HG03558 (cell line): ENCODE results near the gene PTPRD.
"Not testable (repeated sequence)": the region's sequence is repeated elsewhere in the genome, so short reads cannot be mapped to it uniquely, and the experiment has no call there.

Experiments
- ATAC-seq: cut with Tn5 transposase; IDR thresholded peaks from one replicate; pipeline ENCODE4 v1.9.1; 2021; ENCODE audit warnings: moderate number of reproducible peaks; ENCODE audit not compliant: unreplicated experiment; ENCODE audit errors: extremely low read depth

Gene PTPRD

DNA sequence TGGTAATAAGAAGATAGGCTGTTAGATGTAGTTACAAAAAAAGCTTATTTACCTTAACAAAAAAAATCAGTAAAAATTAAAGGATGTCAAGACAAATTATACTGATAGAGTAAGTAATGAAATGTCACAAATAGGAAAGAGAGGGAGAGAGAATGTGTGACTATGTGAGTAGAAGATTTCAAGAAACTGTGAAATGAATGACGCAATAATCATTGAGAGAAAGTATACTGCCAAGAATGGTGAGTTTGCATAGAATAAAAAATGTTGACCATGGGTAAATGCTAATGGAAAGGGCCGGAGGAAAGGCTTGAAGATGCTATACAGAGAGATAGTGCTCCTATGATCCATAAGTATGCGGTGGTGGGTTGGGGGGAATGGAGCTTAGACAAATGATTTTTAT is 100.7 kb downstream of the PTPRD start:
- ATAC-seq = no peak

DNA sequence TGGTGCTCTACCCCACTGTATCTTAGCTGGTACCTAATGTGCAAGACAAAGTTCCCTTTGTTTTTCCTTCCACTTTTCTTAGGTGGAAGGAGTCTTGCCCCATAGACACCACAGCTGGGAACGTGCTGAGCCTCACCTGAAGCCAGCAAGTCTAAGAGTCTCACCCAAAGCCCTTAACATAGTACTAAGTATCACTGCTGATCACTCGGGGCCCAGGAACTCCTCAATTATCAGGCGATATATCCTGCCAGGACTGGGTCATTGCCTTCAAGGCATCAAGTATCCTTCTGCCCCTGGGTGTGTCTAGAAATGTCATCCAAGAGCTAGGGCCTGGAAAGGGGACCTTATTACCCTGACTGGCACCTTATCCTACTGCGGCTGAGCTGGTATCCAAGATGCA is 123.9 kb downstream of the PTPRD start:
- no peak for ATAC-seq

DNA sequence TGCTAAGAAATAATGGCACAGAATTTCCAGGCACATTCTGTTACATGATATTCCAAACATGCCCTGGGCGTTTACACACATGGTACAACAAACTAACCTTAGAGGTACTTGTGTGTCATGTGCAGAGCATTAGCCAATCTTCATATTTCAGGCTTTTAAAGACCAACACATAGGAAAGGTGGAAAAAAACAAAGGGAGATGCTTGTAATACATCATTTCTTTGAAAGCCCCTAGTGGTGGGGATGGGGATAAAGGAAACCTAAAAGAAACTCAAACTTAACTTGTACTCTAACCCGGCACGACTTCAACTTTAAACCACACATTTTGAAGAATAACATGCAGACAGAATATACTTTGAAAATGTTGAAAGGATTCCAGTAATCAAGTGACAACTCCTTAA is 133.6 kb downstream of the PTPRD start:
- ATAC-seq = no peak

DNA sequence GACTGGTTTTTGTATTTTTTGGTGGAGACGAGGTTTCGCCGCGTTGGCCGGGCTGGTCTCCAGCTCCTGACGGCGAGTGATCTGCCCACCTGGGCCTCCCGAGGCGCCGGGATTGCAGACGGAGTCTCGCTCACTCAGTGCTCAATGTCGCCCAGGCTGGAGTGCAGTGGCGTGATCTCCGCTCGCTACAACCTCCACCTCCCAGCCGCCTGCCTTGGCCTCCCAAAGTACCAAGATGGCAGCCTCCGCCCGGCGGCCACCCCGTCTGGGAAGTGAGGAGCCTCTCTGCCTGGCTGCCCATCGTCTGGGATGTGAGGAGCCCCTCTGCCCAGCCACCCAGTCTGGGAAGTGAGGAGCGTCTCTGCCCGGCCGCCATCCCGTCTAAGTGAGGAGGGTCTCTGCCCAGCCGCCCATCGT is 163.6 kb downstream of the PTPRD start:
- ATAC-seq = not testable (repeated sequence)

DNA sequence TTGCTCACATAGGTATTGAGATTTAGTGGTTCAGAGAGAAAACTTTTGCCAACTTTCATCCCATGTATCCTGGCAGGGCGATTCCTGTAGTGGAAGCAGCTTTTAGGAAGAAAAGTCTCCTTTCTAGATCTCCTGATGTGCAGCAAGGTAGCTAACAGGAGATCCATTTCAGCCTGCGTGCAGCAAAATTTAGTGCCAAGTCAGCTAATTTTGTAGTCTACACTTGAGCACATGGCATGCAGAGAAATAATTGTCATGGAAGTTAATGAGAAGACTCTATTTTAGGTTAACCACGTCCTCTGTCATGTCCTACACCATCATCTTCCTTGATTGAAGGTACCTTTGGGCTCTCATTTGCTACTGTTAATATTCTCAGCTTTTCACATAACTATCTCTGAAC is 165.8 kb downstream of the PTPRD start:
- ATAC-seq = no peak

DNA sequence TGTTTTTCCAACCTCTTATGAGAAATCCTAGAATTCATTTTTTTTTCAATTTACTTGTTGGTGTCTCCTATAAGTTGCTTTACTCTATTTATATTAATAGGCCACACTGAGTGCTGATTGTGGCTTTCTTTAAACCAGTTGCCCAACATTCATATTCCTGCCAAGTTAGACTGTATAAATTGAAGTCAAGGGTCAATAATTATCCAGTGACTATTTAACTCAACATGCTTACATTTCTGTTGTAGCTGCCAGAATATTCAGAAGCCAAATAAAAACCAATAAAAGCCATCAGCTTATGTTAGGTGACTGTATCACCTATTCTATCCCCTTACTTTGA is 169.0 kb downstream of the PTPRD start:
- no peak for ATAC-seq

DNA sequence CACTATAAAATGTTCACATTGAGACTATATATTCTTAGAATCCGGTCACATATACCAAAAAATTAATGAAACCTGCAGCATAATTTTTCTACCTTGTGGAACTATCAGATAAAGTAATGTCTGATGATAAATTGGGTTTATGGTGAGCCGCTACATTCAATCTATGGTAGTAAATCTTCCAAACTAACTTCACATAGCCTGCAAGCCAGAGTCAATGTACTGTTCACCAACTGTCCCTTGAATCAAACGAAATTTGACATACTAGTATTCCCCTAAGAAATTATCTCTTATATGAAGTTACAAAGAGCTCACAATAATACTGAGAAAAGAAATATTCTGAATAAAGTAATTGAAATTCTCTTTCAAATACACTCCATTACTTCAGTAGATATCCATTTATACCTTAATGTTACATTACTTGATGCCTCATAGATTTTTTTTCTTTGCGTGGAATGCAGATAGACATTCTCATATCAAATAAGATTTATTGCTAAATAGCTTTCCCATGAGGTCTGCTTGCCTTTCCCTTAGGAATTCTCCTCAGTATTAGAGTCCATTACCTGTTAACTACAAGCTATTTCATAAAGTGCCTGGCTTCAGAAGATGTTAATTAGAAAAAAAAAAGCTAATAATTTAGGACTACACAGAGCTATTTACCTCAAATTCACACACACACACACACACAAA is 169.5 kb downstream of the PTPRD start:
- no peak for ATAC-seq

DNA sequence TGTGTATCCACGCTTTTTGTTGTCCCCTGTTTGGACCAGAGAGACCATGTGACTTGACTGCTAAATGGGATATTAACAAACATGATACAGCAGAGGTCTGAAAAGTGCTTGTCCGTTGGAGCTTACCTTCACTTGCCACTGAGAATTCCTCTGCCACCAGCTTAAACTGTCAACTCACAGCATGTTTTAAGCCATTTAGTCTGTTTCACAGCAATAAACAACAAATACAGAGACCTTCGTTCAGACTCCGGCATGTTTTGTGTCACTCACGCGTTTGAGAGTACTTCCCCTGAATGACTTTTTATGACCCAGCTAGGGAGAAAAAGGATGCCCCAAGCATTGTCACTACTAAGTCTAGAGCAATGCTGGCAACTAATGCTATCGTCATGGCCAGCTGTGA is 173.8 kb downstream of the PTPRD start:
- ATAC-seq = no peak

DNA sequence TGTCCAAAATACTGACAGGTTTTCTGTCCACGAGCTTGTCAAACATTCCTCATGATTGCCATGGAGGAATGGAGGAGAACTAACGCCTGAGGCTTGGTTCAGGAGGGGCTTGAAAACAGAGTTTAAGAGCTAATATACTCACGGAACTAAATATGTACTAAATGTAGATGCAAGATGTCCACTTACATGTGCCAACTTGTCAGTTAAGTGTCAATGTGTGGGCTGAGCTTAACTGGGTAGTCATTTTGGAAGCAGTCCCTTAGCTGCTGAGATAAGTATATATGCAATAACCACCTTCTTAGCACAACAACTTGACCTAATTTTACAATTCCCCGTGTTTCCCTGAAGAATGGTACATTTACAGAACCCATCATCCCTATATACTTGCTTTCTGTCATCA is 176.0 kb downstream of the PTPRD start:
- no peak for ATAC-seq

DNA sequence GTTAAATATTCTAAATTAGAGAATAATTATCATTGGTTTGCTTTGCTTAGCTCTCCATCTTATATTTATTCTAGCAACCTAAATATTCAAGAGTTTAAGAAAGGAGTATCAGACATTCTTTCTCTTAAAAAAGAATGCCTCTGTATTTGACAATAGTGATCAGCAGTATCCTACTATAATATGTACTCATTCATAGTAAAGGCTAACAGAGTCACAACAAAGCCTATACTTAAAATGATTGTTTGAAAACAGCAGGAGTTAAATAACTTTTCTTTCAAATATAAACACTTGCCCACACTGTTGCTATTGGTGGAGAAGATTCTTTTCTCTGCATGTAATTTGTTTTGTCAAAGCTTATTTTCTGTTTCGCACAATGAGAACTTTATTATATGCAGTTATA is 178.4 kb downstream of the PTPRD start:
- no peak for ATAC-seq

DNA sequence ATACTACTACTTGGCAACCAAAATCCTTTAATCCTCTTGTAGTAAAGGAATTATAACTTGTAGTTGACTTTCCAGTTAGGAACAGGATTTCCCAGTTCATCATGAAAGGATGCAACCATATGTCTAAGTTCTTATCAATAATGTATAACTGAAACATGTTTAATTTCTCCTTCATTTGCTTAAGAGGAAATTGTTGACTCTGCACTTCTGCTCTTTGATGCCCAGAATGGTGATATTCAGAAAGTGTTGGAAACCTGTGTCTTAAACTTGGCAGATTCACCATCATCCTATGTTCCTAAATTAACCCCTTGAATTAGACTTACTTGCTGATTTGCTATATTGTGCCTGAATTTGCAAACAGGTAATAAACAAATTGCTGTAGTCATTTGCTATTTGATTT is 201.5 kb downstream of the PTPRD start:
- ATAC-seq = no peak

DNA sequence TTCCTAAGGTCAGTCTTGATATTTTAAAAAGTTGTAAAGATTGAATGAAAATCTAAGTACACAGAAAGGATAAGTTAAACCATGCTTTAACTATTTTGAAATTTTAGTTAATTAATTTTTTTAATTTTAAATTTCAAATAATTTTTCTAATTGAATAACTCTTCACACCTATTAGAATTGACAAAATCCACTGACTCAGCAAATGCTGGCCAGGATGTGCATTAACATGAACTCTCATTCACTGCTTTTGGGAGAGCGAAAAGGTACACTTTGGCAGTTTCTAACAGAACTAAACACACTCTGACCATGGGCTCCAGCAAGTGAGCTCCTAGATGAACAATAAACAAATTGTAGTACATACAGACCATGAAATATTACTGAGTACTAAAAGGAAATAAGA is 209.5 kb downstream of the PTPRD start:
- ATAC-seq = no peak

DNA sequence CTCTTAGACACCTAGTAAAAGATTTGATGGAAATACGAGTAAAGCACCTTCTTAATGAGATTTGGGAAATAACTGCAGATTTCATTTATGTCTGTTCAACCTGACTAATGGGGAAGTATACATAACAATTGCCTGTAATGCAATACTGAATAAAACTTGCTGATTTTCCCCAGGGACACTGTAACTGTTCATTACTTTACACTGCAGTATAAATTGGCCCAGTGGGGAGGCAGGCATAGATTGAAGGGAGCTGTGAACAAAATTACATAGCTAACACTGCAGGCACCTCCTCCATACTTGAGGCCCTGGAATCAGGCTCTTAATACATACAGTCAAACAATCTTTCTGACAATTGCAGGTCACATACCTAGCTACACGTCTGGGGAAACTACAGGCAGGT is 216.2 kb downstream of the PTPRD start:
- no peak for ATAC-seq

DNA sequence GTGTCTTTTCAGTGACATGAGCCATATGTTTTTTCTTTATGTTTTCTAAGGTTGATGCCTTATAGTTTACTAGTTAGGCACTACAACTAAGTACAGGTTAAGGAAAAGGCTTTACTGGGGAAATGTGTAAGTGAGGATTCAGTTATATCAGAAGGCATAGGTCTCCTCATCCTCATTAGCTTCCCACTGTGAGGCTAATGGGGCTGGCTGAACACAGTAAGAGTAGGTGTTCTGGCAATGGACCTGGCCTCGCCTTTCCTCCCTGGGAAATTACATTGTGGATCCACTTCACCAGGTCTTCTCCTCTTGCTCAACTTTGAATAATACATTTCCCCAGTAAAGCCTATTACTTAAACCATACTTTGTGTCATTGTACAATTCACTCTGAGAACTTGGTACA is 225.5 kb downstream of the PTPRD start:
- ATAC-seq = no peak

DNA sequence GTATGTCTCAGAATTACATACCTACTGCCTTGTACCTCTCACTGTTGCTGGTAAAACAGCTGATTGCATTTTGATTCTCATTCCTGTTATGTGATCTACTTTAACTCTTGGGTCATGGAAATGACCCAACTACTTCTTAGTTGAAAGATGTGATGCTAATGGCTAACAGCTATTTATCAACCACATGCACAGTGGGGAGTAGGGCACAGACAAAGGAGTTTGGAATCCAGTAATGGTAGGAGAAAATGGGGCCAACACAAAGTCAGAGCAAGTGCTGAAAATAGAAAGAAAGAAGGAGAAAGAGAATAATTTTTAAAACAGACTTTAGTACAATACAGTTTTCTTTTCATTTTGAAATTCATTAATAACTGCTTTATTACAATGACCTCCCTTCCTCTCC is 241.0 kb downstream of the PTPRD start:
- ATAC-seq = no peak

DNA sequence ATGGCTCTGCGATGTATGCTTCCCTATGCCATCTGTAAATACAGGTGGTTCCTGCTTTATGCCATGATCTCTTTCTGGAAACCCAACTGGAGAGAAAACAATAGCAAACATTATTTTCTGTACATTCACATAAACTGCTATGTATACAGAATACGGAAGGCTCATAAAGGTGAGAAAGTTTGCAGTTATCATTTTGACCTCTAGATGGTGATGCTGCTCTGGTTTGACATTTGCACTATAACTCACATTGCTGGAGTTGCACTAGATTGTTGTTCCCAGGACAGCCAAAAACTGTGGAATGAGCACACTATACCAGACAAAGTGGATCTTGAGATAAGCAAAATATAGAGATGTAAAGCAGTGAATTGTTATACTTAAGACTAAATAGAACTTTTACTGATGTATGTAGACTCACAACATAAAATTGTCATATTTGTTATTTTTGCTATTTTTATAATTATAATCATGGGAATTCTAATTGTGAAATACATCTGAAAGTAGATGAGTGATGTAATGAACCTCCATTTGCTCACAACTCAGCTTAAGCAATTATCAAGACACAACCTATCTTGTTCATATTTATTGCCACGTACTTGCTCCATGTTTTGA is 246.5 kb downstream of the PTPRD start:
- ATAC-seq = peak; percentile 80

DNA sequence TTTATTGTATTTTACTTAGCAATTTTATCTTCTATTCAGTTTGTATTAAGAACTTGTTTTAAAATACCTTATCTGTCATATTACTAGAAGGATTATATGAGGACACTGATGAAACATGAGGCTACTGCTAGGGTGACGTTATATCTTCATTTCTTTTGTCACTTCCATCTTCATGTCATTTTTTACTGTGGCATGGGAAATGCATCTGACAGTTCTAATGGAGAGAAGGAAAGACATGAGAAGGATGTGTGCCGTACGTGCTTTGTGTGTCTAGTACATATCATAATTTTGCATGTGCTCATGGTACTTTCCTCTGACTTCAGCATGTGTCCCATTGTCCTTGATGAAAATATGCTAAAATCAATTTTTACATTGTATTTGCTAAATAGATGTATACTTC is 258.2 kb downstream of the PTPRD start:
- no peak for ATAC-seq

DNA sequence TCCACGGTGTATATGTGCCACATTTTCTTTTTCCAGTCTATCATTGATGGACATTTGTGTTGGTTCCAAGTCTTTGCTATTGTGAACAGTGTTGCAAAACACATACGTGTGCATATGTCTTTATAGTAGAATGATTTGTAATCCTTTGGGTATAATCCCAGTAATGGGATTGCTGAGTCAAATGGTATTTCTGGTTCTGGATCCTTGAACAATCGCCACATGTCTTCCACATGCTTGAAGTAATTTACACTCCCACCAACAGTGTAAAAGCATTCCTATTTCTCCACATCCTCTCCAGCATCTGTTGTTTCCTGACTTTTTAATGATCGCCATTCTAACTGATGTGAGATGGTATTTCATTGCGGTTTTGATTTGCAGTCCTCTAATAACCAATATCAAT is 267.2 kb downstream of the PTPRD start:
- not testable (repeated sequence) for ATAC-seq

DNA sequence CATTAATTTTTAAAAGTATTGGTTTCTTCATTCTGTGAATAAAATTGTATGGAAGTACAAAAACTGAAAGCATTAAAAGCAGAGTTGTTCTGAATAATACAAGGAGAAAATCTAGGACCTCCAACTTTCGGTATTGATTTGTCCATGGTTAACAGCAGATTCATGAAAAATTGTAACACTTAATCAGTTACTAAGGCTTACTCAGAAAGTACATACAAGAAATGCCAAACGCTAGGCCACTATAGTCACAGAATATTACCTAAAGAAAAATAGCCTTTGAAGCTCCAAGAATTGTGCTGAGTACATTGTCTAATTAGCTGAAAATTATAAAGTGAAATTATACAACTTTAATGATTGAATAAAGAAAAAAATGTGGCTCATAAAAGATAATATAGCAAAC is 271.7 kb downstream of the PTPRD start:
- no peak for ATAC-seq

DNA sequence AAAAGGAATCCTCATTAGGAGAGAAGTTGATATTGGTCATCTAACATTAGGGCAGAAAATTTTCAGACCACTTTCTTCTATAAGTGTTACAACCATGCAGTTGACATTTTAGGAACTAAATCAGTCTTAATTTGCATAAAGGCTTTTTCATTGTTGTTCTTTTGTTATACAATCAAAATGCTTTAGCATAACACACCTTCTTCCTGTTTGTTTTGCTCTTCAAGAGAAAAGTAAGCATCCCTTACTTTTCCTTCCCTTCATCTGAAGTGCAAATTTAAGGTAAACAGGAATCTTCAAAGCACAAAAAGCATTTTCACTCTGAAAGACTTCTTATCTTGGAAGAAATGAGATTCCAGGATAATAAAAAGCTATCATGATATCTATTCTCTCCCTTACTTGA is 273.6 kb downstream of the PTPRD start:
- no peak for ATAC-seq

DNA sequence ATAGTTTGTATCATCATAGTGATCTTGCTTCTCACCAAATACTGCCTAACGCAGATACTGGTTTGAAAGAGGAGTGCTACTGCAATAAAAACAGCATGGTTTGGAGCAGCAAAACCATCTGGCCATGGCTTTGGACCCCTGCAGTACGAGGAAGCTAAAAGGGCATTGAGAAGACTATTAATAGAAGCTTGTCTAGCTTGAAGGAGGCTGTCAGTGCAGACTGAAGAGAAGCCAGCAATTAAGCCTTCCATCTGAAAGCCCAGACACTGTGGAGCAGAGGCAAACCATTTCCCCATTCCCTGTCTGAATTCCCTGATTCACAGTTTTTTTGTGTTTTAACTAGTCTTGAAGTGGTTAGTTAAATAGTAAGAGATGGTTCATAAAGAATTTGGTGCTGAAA is 281.6 kb downstream of the PTPRD start:
- ATAC-seq = no peak

DNA sequence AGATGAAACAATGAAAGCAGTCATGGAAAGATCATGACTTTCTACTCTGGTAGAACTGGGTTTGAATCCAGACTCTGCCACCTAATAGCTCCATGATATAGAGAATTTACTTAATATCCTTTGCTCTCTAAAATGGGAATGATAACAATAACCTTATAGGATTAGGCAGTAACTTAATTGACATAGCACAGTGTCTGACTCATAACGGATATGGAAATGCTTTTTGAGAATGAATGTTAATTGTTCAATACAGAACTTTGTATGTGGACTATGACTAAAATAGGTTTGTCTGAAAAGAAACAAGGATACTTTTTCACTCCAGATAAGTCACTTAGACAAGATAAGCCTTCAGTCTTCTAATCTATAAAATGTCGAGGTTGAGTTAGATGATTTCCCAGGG is 330.7 kb downstream of the PTPRD start:
- no peak for ATAC-seq

DNA sequence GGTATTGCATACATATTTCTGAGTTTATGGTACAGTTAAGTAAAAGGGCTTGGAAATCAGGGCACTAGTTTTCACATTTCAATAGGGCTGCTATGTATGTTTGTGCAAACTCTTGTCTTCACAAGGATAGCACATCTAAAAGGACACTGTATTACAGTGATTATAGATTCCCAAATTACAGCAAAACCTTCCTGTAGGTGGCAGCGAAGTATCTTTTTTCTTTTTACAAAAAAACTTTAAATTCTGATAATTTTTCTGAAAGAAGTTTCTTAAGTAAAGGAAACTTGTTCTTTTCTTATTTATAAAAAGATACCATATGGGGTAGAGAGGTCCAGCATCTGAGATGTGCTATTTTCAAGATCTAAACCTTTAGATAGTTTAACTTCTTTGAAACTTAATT is 337.8 kb downstream of the PTPRD start:
- ATAC-seq = no peak
